ENCODE results near the gene FAM222B.

Gene FAM222B

DNA sequence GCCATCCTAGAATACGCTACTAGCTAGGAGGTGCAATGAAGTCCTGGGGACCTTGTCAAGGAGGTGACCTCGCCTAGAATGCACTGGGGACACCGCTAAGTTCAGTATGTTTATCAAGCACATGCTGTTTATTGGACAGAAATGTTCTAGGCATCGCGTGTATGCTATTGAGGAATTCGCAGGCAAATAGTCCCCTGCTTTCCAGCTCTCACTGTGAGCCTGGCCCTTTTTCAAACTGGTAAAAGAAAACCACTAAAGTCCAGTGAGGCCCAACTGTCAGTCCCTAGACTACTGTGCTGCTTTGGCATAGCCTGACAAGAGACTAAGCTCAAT lies 1.2 kb upstream of the FAM222B start:
- TF ChIP-seq, protein P1, sequence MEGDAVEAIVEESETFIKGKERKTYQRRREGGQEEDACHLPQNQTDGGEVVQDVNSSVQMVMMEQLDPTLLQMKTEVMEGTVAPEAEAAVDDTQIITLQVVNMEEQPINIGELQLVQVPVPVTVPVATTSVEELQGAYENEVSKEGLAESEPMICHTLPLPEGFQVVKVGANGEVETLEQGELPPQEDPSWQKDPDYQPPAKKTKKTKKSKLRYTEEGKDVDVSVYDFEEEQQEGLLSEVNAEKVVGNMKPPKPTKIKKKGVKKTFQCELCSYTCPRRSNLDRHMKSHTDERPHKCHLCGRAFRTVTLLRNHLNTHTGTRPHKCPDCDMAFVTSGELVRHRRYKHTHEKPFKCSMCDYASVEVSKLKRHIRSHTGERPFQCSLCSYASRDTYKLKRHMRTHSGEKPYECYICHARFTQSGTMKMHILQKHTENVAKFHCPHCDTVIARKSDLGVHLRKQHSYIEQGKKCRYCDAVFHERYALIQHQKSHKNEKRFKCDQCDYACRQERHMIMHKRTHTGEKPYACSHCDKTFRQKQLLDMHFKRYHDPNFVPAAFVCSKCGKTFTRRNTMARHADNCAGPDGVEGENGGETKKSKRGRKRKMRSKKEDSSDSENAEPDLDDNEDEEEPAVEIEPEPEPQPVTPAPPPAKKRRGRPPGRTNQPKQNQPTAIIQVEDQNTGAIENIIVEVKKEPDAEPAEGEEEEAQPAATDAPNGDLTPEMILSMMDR (IDR thresholded peaks at IDR 0.05) = no peak

DNA sequence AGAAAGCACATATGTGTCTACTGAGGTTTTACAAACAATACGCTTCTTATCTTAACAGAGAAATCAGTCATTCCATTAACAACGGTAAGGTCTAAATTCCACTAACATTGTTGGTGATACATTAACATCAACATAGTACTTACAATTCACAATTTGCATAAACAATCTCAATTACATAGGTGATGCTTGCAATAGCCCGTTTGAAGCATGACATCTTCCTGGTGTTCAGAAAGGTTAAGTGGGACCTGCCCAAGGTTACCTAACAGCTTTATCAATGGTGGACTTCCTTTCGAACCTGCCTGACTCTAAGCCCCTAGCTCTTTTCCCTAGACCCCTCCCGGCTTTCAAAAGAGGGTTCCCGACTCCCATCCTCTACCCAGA lies 699 bp downstream of the FAM222B start:
- TF ChIP-seq, protein P1 (IDR thresholded peaks at IDR 0.05) = no peak

DNA sequence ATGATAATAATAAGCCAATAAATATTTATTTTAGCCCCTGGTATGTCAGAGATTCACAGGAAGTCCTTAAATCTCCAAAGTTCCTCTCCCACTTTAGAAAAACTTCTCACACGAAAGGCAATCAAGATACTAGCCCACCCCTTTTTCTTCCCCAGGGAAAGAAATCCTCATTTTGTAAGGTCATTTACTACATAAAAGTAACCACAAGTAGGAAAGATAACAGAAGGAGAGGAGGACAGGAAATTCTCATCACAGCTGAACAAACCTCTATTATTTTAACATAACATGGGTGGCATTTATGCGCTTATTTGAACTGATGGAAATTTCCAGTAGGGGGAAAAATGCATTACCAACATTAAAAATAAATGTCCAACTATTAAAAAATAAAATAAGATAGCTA lies 3.4 kb downstream of the FAM222B start:
- TF ChIP-seq, protein P1 (IDR thresholded peaks at IDR 0.05) = no peak

DNA sequence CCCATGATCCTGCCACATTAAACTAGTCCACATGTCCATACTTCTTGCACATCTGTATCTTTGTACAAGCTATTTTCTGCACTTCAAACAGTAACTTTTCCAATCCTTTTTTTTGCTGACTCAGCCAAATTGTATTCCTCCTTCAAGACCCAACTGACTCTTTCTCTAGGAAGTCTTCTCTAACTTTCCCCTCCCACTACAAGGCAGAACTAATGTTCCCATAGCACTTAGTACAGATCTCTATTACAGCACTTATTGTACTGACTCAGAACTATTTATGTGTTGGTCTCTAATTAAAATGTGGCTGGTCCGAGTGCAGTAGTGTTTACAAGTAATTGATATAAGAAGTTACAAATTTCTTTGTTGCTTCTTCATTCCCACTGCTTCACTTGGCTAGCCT lies 8.2 kb downstream of the FAM222B start:
- TF ChIP-seq, protein P1 (IDR thresholded peaks at IDR 0.05) = no peak

DNA sequence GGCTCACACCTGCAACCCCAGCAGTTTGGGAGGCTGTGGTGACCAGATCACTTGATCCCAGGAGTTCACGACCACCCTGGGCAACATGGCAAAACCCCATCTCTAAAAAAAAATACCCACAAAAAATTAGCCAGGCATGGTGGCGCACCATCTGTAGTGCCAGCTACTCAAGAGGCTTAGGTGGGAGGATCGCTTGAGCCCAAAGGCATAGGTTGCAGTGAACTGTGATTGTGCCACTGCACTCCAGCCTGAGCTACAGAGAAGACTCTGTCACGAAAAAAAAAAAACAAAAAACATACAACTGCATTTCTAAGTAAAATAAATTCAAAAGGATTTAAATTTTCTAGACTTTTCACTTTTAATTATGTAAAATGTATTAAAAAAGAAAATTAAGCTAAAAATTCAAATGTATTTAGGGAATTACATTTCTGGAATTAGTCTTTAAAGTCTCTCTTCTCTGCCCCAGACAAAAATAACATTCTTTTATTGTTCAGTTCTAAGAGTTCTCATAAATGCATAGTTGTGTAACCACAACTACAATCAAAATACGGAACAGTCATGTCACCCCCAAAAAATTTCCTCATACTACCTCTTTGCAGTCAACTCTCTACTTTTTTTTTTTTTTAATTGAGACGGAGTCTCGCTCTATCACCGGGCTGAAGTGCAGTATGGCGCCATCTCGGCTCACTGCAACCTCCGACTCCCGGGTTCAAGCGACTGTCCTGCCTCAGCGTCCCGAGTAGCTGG lies 14.1 kb downstream of the FAM222B start:
- TF ChIP-seq, protein P1 (IDR thresholded peaks at IDR 0.05) = no peak

DNA sequence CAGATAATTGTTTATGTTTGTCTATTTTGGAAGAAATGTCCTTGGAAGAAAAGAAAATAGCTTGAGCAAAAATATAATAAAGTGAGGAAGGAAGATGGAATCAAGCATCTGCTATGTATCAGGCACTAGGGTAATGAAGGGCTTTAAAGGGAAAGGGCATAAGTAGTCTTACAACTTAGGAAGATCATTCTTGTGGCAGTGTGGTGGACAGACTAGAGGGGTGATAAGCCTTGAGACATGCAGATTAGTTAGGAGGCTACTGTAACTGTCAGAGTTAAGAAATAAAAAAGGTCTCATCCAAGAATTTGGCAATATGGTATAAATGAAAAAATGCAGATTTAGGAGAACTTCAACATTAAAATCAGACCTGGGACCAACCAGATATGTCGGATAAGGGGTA lies 14.9 kb downstream of the FAM222B start:
- TF ChIP-seq, protein P1 (IDR thresholded peaks at IDR 0.05) = no peak

DNA sequence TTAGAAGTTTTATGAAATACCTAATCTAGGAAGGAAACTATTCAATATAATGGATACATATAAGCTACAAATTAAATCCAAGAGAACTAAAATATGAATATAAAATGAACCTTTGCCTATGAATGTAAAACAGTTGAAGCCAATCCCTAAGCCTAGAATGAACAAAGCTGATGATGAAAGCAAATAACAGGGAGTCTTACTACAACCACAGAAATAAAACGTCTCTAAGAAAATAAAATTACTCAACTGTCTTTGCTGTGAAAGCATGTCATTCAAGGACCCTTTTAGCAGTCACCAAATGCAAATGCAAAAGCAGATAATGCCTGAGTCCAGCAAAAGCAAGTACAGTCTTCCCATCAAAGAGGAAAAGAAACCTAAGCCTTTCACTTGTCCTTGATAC lies 23.0 kb downstream of the FAM222B start:
- TF ChIP-seq, protein P1 (IDR thresholded peaks at IDR 0.05) = no peak

DNA sequence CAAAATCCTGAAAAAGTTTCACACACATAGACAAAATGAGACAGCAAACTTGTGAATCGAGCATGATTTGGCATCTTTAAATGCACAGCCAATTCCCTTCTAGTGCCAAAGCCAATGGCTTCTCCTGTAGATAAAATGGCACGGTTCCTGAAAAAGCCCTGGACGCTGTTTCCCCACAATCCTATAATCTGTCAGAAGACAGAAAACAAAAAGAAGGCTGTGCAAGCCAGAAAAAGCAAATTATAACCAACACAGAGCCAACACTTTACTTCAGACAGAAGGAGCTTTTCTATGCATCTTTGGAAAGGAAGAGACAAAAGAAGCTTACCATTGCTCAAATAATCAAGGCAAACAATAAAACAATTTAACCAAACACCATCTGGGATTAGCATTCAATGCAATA lies 23.8 kb downstream of the FAM222B start:
- TF ChIP-seq, protein P1 (IDR thresholded peaks at IDR 0.05) = no peak

Measured in LNCAP (cell line).